ENCODE data around the gene OSBP2. TPM values are rescaled to one million over a fixed set of nuclear protein-coding genes. Genes with fewer than 3 reads are reported as not detected.

OSBP2 gene
- total RNA-seq, 1 experiment from 2014 or later = 10.2 TPM

DNA sequence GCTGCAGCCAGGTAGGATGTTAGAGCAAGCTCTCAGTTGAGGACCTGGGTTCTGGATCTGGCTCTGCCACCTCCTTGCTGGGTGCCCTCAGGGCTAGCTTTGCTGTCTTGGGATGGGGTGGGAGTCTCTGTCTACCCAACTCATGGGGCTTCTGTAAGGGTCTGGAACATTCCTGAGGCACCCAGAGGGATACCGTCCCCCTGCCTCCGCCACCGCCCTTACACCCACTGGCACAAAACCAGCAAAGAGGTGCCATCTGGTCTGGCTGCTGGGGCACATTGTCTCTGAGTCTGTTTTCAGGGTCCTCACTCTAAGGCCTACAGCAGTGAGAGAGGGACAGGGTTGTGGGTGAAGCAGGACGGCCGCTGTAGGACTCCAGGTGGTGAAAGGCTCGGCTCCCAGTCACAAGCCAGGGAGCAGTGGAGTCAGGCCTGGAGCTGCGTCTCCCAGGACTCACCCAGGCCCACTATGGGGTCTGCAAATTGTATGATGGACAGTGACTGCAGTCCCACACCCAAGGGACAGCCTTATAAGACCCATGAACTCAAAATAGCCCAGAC lies 189.0 kb downstream of the OSBP2 start:
- no peak overlapping the region for H2AFZ ChIP-seq (ENCODE audit: low read length)
- H3K27me3 ChIP-seq (ENCODE audit: low read length) = no peaks in the 10 kb centered on the region
- H3K9me3 ChIP-seq (ENCODE audit: low read length) = no peaks in the 10 kb centered on the region
- no peaks in the 10 kb centered on the region for H3K4me1 ChIP-seq (ENCODE audit: insufficient read depth, low read length)
- H3K4me3 ChIP-seq (ENCODE audit: low read length) = no peak overlapping the region
- H3K9ac ChIP-seq (ENCODE audit: low read length) = no peak overlapping the region
- no peaks in the 10 kb centered on the region for H3K36me3 ChIP-seq (ENCODE audit: low read depth, low read length)
- ChIA-PET POLR2A (ENCODE audit: unreplicated experiment) (no interaction called here), CTCF (no interaction called here)
- TF ChIP-seq EZH2phosphoT487 (IDR thresholded peaks at IDR 0.05; ENCODE audit: borderline replicate concordance, low read length) (no peak), EZH2 (IDR thresholded peaks at IDR 0.05; ENCODE audit: low read length, unreplicated experiment) (no peak), CTCF (conservative IDR thresholded peaks at IDR 0.05; ENCODE audit: low read depth, low read length) (no peak)
- DNase-seq (no peak), ATAC-seq (no peak)
- no peaks in the 10 kb centered on the region for H3F3A ChIP-seq (ENCODE audit: low read length, unreplicated experiment)
- BruUV-seq (replicated peaks) = no TSS peak
- H3K9me2 ChIP-seq (replicated peaks; ENCODE audit: low read length) = no peaks in the 10 kb centered on the region
- no peaks in the 10 kb centered on the region for H4K20me1 ChIP-seq (ENCODE audit: low read length)
- no peaks in the 10 kb centered on the region for H3K79me2 ChIP-seq (ENCODE audit: low read length)
- intact Hi-C loops (cut with micrococcal nuclease) = no loop called here
- no peak overlapping the region for H3K27ac ChIP-seq (ENCODE audit: low read length)
- no peak overlapping the region for H3K4me2 ChIP-seq (ENCODE audit: low read length)

DNA sequence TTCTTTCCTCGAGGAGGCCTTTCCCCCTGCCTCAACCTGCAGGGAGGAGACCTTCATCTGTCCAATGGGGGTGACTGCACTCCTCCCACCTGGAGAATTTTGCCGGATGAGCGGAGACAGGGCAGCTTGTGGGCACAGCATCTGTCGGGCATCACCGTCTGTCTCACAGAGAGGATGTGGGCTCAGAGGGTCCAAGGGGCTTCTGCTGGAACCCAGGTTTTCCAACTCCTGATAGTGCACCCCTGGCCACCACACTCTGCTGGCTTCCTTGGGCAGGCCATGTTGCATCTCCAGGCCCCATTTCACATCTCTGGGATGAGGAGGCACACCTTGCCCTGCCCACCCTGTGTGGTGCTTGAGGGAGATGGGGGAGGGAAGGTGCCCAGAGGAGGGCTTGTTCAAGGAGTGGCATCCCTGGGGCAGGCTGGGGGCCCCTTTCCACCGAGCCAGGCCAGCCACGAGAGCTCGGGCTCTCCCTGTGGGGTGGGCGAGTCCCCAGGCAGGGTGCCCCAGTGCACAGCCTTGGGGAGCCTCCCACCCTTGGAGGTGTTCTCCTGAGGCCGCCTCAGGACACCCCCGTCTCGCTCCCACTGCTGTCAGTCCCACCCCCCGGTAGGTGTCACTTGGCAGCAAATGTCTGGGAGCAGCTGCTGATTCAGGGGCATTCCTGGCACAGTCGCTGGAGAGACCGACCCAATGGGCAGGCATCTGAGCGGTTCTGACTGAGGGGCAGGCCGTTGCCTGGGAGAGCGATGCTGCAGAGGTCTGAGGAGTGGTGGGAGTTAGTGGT lies 189.7 kb downstream of the OSBP2 start:
- Histone ChIP-seq H3K27ac (ENCODE audit: low read length) (no peak overlapping the region), H4K20me1 (ENCODE audit: low read length) (no peaks in the 10 kb centered on the region), H3K9me2 (replicated peaks; ENCODE audit: low read length) (no peaks in the 10 kb centered on the region), H3K4me2 (ENCODE audit: low read length) (no peak overlapping the region), H3K27me3 (ENCODE audit: low read length) (no peaks in the 10 kb centered on the region), H3K9me3 (ENCODE audit: low read length) (no peaks in the 10 kb centered on the region), H2AFZ (ENCODE audit: low read length) (no peak overlapping the region), H3F3A (ENCODE audit: low read length, unreplicated experiment) (no peaks in the 10 kb centered on the region), H3K9ac (ENCODE audit: low read length) (no peak overlapping the region), H3K79me2 (ENCODE audit: low read length) (no peaks in the 10 kb centered on the region), H3K4me3 (ENCODE audit: low read length) (no peak overlapping the region), H3K4me1 (ENCODE audit: insufficient read depth, low read length) (no peaks in the 10 kb centered on the region), H3K36me3 (ENCODE audit: low read depth, low read length) (no peaks in the 10 kb centered on the region)
- intact Hi-C loops (cut with micrococcal nuclease) = no loop called here
- CTCF ChIA-PET = no interaction called here
- BruUV-seq (replicated peaks) = no TSS peak
- no peak for DNase-seq
- TF ChIP-seq CTCF (conservative IDR thresholded peaks at IDR 0.05; ENCODE audit: low read depth, low read length) (no peak), EZH2 (IDR thresholded peaks at IDR 0.05; ENCODE audit: low read length, unreplicated experiment) (no peak), EZH2phosphoT487 (IDR thresholded peaks at IDR 0.05; ENCODE audit: borderline replicate concordance, low read length) (no peak)
- ATAC-seq = no peak
- POLR2A ChIA-PET (ENCODE audit: unreplicated experiment) = no interaction called here

GRCh38 chr22:30885001-30885366 lies 190.3 kb downstream of the OSBP2 start:
- ChIA-PET POLR2A (ENCODE audit: unreplicated experiment) (no interaction called here), CTCF (no interaction called here)
- DNase-seq (no peak), ATAC-seq (no peak)
- H3K27ac ChIP-seq (ENCODE audit: low read length) = no peak overlapping the region
- H3F3A ChIP-seq (ENCODE audit: low read length, unreplicated experiment) = no peaks in the 10 kb centered on the region
- no peaks in the 10 kb centered on the region for H3K9me3 ChIP-seq (ENCODE audit: low read length)
- H3K9me2 ChIP-seq (replicated peaks; ENCODE audit: low read length) = no peaks in the 10 kb centered on the region
- H3K4me2 ChIP-seq (ENCODE audit: low read length) = no peak overlapping the region
- no peak overlapping the region for H3K4me3 ChIP-seq (ENCODE audit: low read length)
- intact Hi-C loops (cut with micrococcal nuclease) = no loop called here
- H4K20me1 ChIP-seq (ENCODE audit: low read length) = no peaks in the 10 kb centered on the region
- no peaks in the 10 kb centered on the region for H3K27me3 ChIP-seq (ENCODE audit: low read length)
- TF ChIP-seq EZH2 (IDR thresholded peaks at IDR 0.05; ENCODE audit: low read length, unreplicated experiment) (no peak), CTCF (conservative IDR thresholded peaks at IDR 0.05; ENCODE audit: low read depth, low read length) (no peak), EZH2phosphoT487 (IDR thresholded peaks at IDR 0.05; ENCODE audit: borderline replicate concordance, low read length) (no peak)
- H2AFZ ChIP-seq (ENCODE audit: low read length) = no peak overlapping the region
- no peak overlapping the region for H3K9ac ChIP-seq (ENCODE audit: low read length)
- no peaks in the 10 kb centered on the region for H3K4me1 ChIP-seq (ENCODE audit: insufficient read depth, low read length)
- H3K36me3 ChIP-seq (ENCODE audit: low read depth, low read length) = no peaks in the 10 kb centered on the region
- H3K79me2 ChIP-seq (ENCODE audit: low read length) = no peaks in the 10 kb centered on the region
- no TSS peak for BruUV-seq (replicated peaks)

All from PC-3 (cell line).